HG02588 (cell line): ENCODE measurements around the gene GLI2.

Experiments used
- ATAC-seq: cut with Tn5 transposase; IDR thresholded peaks from one replicate; pipeline ENCODE4 v1.9.1; 2021; ENCODE audit warnings: mild to moderate bottlenecking, moderate library complexity; ENCODE audit not compliant: unreplicated experiment

The GLI2 gene

DNA sequence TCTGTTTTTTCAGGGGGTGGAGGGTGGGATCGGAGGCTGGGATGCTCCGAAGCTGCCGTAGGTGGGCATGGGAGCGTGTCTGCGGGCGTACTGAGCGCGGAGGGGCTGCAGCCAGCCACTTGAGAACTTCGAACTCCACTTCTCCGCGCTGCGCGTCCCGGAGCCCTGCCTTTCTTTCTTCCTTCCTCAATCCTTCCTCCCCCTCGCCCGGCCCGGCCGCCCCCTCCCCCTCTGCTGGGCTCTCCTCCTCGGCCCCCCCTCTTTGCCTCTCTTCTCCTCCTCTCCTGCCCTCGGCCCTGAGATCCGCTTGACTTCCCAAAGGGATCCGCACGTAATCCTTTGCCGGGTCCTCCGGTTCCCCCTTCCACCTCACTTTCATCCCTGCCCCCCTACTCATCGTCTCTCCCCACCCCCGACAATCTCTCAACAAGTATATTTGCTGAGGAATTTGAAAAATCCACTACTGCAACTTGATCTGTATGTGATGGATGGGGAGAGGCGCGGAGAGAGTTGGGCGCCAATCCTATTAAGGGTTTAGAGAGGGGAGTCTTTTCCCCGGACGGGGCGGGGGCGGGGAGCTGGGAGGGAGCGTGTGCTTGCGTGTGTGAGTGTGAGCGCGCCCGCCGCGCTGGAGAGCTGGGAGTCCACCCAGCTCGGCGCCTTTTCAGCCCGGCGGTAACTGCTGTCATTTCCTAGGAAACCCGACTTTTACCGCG lies 1.1 kb downstream of the GLI2 start:
- no peak for ATAC-seq

- ATAC-seq: no peak
Observed at GRCh38 chr2:120737340-120738101, 1.9 kb downstream of the GLI2 start.

DNA sequence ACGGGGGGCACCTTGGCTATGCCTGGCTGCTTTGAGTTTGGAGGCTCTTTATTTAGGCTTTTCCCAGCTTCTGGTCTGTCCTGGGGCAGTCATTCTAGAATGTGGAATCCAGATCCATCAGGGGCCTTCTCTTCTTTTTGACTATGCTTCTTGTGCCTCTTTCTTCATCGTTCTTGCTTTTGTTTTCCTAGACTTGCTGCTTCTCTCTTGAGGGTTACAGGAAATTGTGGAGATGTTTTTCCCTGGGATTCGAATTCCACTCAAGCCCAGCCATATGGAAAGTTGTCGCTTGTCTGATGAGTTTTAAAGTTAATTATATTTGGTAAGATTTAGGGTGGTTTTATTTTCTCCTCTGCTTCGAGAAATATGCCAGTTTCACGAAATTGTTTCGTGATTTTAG lies 2.4 kb downstream of the GLI2 start:
- ATAC-seq: no peak

DNA sequence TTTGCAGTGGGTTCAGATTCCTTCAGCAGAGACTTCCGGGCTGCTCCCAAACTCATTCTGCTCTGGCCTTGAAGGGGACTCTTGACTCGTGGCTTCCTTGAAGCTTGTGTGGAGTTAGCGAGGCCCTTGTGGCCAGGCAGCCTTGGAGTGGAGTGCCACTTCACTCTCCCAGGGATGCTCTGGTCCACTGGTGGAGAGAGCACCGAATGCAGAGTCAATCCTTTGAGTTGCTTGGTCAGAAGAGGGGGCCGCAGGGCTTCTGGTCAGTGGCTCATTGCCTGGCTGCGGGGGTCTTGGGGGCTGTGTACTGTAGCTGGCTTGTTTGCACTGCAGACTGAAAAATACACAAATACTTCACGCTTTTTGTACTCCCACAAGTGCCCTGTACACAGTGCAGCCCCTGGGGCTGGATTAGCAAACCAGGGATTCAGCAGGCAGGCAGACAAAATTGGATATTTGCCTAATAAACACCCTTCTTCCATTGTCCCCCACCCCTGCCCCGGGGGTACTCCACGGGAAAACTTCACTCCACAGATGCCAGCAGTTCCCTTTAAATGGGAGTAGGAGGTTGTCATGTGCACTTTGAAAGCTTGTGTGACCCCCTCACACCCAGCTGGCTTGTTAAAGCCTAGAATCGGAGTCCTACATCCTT lies 3.2 kb downstream of the GLI2 start:
- no peak for ATAC-seq

DNA sequence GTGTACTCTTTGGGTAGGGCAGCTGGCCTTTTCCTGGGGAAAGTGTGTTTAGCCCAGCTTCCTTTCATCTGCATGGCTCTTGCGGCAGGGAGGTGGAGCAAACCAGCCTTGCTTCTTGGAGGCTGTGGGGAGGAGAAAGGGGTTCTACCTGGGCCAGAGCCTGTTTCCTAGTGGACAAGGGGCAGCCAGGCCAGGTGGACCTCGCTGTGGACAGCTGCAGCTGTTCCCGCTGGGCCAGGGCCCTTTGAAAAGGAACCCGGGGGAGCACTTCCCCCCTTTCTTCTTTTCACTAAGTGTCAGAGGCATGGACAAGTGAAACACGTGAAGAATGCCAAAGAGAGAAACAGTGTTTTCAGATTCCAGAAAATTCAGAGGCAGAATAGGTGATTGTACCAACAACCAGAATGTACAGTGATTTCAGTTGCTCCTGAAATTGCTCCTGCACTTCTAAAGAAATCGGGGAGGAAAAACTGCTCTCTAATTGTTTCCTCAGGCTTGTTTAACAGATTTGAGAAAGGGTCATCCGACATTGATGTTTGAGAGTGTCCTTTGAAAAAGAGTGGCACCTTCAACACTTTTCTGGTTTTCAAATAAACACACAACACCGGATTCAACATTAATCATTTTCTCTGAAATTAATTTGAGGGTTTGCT lies 3.9 kb downstream of the GLI2 start:
- no peak for ATAC-seq

GRCh38 chr2:120740375-120740764 lies 4.7 kb downstream of the GLI2 start:
- ATAC-seq: no peak

GRCh38 chr2:120740765-120741524 lies 5.3 kb downstream of the GLI2 start:
- ATAC-seq: no peak

DNA sequence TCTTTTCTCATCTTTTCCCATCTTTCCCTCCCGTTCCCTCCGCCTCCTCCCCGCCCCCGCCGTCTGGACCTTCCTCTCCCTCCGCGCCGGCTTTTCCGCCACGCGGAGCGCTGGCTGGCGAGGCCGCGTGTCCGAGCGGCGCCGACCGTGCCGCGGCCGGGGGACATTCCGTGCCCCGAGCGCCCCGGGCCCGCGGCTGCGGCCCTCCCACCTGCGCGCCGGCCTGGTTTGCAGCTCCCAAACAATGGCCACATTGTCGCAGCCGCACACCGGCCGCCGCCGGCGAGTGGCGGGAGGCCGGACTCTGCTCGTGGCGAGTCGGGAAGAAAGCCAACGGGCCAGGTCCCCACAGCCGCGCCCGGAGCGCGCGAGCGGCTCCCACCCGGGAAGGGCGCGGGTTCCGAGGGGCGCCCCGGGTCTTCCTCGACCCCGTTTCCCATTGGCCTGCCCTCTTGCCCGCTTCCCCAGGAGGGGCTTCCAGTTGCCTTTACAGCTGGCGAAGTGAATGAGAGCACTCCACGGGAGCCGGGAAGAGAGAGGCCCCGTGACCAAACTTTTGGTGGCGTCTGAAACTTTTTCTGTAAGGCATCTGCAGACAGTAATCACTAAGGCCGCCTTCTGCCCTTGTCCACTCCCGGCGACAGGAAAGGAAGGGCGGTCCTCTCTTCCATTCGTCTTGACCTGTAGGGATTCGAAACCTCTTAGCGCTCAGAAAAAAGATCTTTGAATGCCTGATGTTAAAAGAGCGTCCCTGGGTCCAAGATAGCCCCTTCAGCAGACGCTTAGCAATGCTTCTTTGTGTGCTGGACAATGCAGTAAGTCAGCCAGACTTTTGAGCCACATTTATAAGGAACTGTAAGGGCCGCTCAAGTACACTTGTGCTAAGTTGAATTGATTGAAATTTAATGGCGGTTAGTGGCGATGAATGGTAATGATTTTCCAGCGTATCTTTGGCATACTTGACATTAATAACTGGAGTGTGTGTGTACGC lies 6.2 kb downstream of the GLI2 start:
- no peak for ATAC-seq

DNA sequence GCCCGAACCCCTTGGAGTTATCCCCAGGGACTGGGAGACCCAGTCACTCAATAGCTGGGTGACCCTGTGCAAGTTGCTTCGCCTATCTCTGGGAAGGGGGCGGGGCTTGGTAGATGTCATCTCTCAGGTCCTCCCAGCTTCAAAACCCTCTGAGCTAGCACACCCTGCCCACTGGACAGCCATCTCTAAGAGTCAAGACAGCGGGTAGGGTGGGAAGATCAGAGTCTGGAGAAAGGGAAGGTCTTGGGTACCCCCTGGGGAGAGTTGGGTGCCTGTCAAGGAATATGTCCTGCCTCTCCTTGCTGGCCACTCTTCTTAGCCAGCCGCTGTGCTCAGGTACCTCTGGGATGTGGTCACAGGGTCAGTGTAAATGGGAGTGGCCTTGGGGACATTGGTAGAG lies 8.0 kb downstream of the GLI2 start:
- no peak for ATAC-seq

DNA sequence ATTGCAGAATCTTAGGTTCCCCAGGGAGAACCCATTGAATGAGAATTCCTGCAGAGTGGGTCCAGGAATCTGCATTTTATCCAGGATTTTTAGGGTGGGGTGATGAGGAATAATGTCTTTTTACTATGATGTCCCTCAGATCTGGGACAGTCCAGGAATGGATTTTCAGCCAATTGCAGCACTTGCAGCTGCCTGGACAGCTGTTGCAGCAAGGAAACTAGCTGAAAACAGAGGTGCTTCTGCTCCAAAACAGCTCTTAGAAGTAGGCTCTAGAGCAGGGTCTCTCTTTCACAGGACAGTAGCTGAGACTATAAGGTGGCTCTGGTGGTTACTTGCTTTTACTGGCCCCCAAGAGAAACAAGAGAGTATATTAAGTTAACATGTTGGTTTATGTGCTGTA lies 9.1 kb downstream of the GLI2 start:
- no peak for ATAC-seq

- ATAC-seq: no peak
Observed at GRCh38 chr2:120745420-120746111, 9.9 kb downstream of the GLI2 start.

- ATAC-seq: no peak
Observed at GRCh38 chr2:120746144-120746543, 10.5 kb downstream of the GLI2 start.

DNA sequence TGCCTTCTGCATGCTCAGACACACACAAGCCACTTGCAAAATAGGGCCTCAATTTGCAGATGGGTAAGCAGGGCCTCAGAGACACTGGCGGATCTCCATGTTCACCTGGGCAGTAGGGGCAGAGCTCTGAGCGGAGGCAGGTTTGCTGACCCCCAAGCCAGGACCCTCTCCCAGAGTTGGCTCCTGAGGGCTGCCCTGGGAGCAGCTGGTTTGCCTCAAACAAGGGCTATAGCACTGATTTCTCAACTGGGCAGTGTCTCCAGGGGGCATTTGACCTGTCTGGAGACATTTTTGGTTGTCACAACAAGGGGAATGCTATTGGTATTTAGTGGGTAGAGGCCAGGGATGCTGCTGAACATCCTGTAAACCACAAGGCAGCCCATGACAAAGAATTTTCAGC lies 11.6 kb downstream of the GLI2 start:
- ATAC-seq: no peak

- no peak for ATAC-seq
Observed at GRCh38 chr2:120747706-120748105, 12.0 kb downstream of the GLI2 start.

GRCh38 chr2:120748310-120748709 lies 12.6 kb downstream of the GLI2 start:
- ATAC-seq: no peak

DNA sequence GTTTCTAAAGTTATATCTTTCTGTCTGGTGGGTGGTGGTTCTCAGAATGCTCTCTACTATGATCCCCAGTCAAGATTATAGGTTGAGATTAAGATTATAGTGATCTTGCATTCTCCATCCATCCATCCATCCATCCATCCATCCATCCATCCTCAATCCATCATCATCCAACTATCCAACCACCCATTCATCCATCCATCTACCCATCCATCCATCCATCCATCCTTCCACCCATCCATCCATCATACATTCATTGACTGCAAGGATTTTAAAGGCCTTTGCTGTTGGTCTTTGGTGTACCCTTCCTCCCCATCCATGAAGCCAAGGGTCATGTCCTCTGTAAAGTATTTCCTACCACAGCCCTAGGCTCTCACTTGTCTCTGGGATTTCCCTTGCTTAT lies 13.1 kb downstream of the GLI2 start:
- no peak for ATAC-seq

- ATAC-seq: no peak
Observed at GRCh38 chr2:120749506-120750431, 14.1 kb downstream of the GLI2 start.
